K562 (cell line): Measurements from ENCODE around the gene LRCH1. TPM values are rescaled to one million over a fixed set of nuclear protein-coding genes. Genes with fewer than 3 reads are reported as not detected.

Source experiments
- ATAC-seq: fragments of 200-7000 bp; cut with Tn5 transposase; 3 replicates; pipeline ENCODE4 v1.9.1; 2020; ENCODE audit warnings: moderate library complexity
- BruUV-seq: library from RNA; stranded (reverse); fragments of 400-500 nt; replicated peaks from 2 replicates; lab custom pipeline; 2021; lab: Mats Ljungman, UMichigan
- CTCF ChIA-PET: fragments of 300-600 bp; formaldehyde crosslinking; extraction: SDS; loops from one replicate; lab custom pipeline; 2021; ENCODE audit warnings: low intra/inter-chr PET ratio; lab: Yijun Ruan, JAX
- POLR2A ChIA-PET: fragments of 300-600, 350-650 bp; sonication (Branson Sonifier 250); formaldehyde crosslinking; extraction: SDS; loops from one replicate; lab custom pipeline; 2021; ENCODE audit warnings: antibody characterized with exemption, inconsistent platforms; lab: Yijun Ruan, JAX
- DNase-seq, 4 experiments: peaks; one replicate each; pipeline versions ENCODE4 v3.0.0 to v3.0.0-alpha.2; 2011 to 2018; ENCODE audit warnings: low spot score in 3 of 4, mixed read lengths in 3 of 4; ENCODE audit errors: extremely low read depth in 1 of 4
- FAIRE-seq: peaks from 2 replicates; lab custom pipeline; 2011; peaks lifted over from hg19 to GRCh38; lab: Jason Lieb, UNC
- H2AFZ ChIP-seq: 2 replicates; pipeline ENCODE4 v1.6.0; 2011; ENCODE audit warnings: low read depth, low read length, control low read depth, inconsistent platforms
- H3K27ac ChIP-seq: fragments of 200-600 bp; 3 replicates; pipeline ENCODE4 v1.8.0; 2011; ENCODE audit warnings: low read depth, mild to moderate bottlenecking, control low read depth, inconsistent platforms, low read length, moderate library complexity, mixed read lengths; ENCODE audit errors: extremely low read depth
- H3K27me3 ChIP-seq, 2 experiments: fragments of 300-600 bp in 1 of 2; 2 replicates in 1 of 2; 3 replicates in 1 of 2; pipeline versions ENCODE4 v1.6.0 to v1.8.0; 2011; ENCODE audit warnings: inconsistent platforms in 2 of 2, low read length in 2 of 2, mild to moderate bottlenecking in 1 of 2, mixed read lengths in 1 of 2, moderate library complexity in 1 of 2; ENCODE audit not compliant: control insufficient read depth in 2 of 2, insufficient read depth in 2 of 2
- H3K36me3 ChIP-seq: fragments of 300-600 bp; 3 replicates; pipeline ENCODE4 v1.8.0; 2011; ENCODE audit warnings: mild to moderate bottlenecking, low read length, inconsistent platforms; ENCODE audit not compliant: control insufficient read depth, insufficient read depth
- H3K4me1 ChIP-seq, 2 experiments: fragments of 200-600 bp in 1 of 2; replicated peaks in 1 of 2; 2 replicates in 1 of 2; 3 replicates in 1 of 2; pipeline versions ENCODE4 v1.5.1 to v1.8.0; 2011; ENCODE audit warnings: inconsistent platforms in 2 of 2, low read length in 2 of 2, mild to moderate bottlenecking in 1 of 2, mixed read lengths in 1 of 2, moderate library complexity in 1 of 2; ENCODE audit not compliant: control insufficient read depth in 2 of 2, insufficient read depth in 2 of 2
- H3K4me2 ChIP-seq: 2 replicates; pipeline ENCODE4 v1.6.1; 2011; ENCODE audit warnings: low read length, control low read depth, inconsistent platforms, mixed read lengths; ENCODE audit not compliant: insufficient read depth
- H3K4me3 ChIP-seq: fragments of 200-600 bp; sonication (generic), shearing (Covaris generic); 2 replicates; pipeline ENCODE4 v1.5.1; 2016; ENCODE audit warnings: control low read depth, inconsistent platforms
- H3K79me2 ChIP-seq: fragments of 200-600 bp; 3 replicates; pipeline ENCODE4 v1.8.0; 2011; ENCODE audit warnings: low read length, inconsistent platforms; ENCODE audit not compliant: control insufficient read depth, insufficient read depth
- H3K9ac ChIP-seq, 2 experiments: 2 replicates each; pipeline versions ENCODE4 v1.6.0 to v1.6.1; 2011; ENCODE audit warnings: low read depth in 2 of 2, low read length in 2 of 2, control low read depth in 1 of 2, inconsistent platforms in 1 of 2, mild to moderate bottlenecking in 1 of 2, mixed read lengths in 1 of 2; ENCODE audit not compliant: insufficient read depth in 1 of 2
- H3K9me1 ChIP-seq: one replicate; pipeline ENCODE4 v1.6.0; 2011; ENCODE audit warnings: inconsistent platforms, mild to moderate bottlenecking, low read length, moderate library complexity; ENCODE audit not compliant: control insufficient read depth, insufficient read depth
- H3K9me3 ChIP-seq: replicated peaks from 2 replicates; pipeline ENCODE4 v1.5.1; 2011; ENCODE audit warnings: low read depth, low read length, inconsistent platforms; ENCODE audit not compliant: control insufficient read depth, insufficient read depth
- H4K20me1 ChIP-seq: replicated peaks from 2 replicates; pipeline ENCODE4 v1.6.1; 2011; ENCODE audit warnings: low read length, inconsistent platforms, mixed read lengths; ENCODE audit not compliant: control insufficient read depth, insufficient read depth
- ESRRA ChIP-seq: fragments of 450-650 bp; IDR thresholded peaks from 2 replicates; pipeline ENCODE4 v1.6.1; 2014; ENCODE audit warnings: low read depth, mild to moderate bottlenecking, moderate library complexity, borderline replicate concordance
- ETV1 ChIP-seq: fragments of 450-650 bp; conservative IDR thresholded peaks from 2 replicates; pipeline ENCODE4 v1.6.1; 2016; ENCODE audit warnings: missing genetic modification characterization, control low read depth, low read depth, missing compliant biosample characterization
- MCM7 ChIP-seq, 2 experiments: fragments of 450-650 bp; IDR thresholded peaks; 2 replicates each; pipeline ENCODE4 v1.6.1; 2016 to 2018
- RBM25 ChIP-seq: fragments of 200-400 bp; formaldehyde crosslinking; IDR thresholded peaks from 2 replicates; pipeline ENCODE4 v1.6.1; 2018; ENCODE audit warnings: low read length, low read depth, moderate library complexity; ENCODE audit not compliant: severe bottlenecking
- RFX7 ChIP-seq: fragments of 250-450 bp; sonication (Bioruptor Pico); IDR thresholded peaks from 2 replicates; pipeline ENCODE4 v1.5.1; 2021; ENCODE audit warnings: mild to moderate bottlenecking
- THRAP3 ChIP-seq: fragments of 450-650 bp; IDR thresholded peaks from 2 replicates; pipeline ENCODE4 v1.6.1; 2016; ENCODE audit warnings: mild to moderate bottlenecking, inconsistent platforms, borderline replicate concordance
- WGBS: fragments of 100-300 bp; shearing (Covaris generic); methylation state at CpG from one replicate; pipeline ENCODE4 v1.1.6; 2016; ENCODE audit warnings: low coverage, mixed read lengths; ENCODE audit not compliant: insufficient coverage; ENCODE audit errors: missing lambda C conversion rate; 5-methylcytosine and 5-hydroxymethylcytosine counted together
- in situ Hi-C: fragments of 300-500 bp; cut with MboI; formaldehyde crosslinking; loops from 4 replicates; pipeline ENCODE4 v1.15.0; 2018; ENCODE audit warnings: inconsistent platforms, mixed read lengths
- intact Hi-C: fragments of 100-400 bp; cut with micrococcal nuclease; formaldehyde crosslinking; loops from 2 replicates; pipeline ENCODE4 v1.14.2; 2022
- polyA plus RNA-seq, 8 experiments: library from polyadenylated mRNA; depleted of rRNA in 4 of 8; stranded (reverse) in 5 of 8; unstranded in 3 of 8; fragments of >200 nt; fragmentation: Nextera tagmentation in 2 of 8; fragmentation: Illumina TruSeq in 1 of 8; extraction: Ambion mirVana in 2 of 8; extraction: Trizol in 1 of 8; gene quantifications; 2 replicates each; pipeline versions ENCODE4 v1.2.1 to v1.2.3, GENCODE V29; 2011 to 2014; ENCODE audit warnings: inconsistent platforms in 1 of 8, missing spikeins in 1 of 8
- total RNA-seq, 7 experiments: library from RNA; depleted of rRNA in 6 of 7; stranded (reverse); fragments of >200 nt in 6 of 7; fragmentation: Illumina TruSeq in 2 of 7; extraction: Trizol in 2 of 7; gene quantifications; 2 replicates each; pipeline versions ENCODE4 v1.2.1 to v1.2.3, GENCODE V29; 2011 to 2021; ENCODE audit warnings: low replicate concordance in 1 of 7

The LRCH1 gene
- total and polyA plus RNA-seq, 9 of the 15 experiments (the other 6 are each of a cell fraction or from before 2014, with no cell fraction given): 1.1 to 6.8 (median 3.7) TPM

DNA sequence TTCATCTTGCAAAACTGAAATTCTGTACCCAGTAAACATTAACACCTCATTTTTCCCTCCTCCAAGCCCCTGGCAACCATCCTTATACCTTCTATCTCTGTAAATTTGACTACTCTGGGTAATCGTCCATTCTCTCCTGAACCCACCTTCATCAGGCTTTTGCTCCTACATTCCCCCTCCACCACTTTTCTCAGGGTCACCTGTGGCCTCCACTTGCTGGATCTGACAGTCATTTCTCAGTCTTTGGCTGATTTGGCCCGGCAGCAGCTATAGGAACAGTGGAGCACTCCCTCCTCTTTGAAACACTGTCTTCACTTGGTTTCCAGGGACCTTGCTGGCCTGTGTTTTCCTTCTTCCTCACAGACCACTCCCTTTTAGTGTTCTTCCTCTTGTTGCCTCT lies 83.5 kb downstream of the LRCH1 start:
- TF ChIP-seq RFX7 (CRISPR knock-in tag): no peak
- TF ChIP-seq ESRRA: no peak
- TF ChIP-seq, all 486 proteins: peak for 0
- intact Hi-C loops: no loop called here
- no peak for ATAC-seq

DNA sequence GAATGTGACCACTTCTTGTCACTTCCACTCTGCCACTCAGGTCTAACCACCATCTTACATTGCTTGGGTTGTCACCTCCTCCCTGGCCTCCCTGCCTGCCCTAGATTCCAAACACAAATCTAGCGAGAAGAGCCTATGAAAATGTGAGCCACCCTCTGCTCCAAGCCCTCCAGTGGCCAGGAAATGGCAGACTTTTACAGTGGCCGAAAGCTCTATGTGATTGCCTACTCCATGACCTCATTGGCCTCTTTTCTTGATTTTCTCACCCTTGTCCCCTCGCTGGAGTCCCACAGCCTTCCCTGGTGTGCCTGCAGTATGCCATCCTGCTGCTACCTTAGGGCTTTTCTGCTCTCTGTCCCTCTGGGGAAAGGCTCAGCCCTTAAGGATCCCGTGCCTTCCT lies 84.2 kb downstream of the LRCH1 start:
- Histone ChIP-seq H3K79me2 (peaks cover 2% of the 10 kb centered on the region; the same call in 2 of the 3 replicates), H3K9me1 (no peaks in the 10 kb centered on the region), H3K9me3 (no peaks in the 10 kb centered on the region), H3K36me3 (no peaks in the 10 kb centered on the region), H2AFZ (no peak overlapping the region), H3K4me3 (no peak overlapping the region), H3K27ac (no peak overlapping the region), H3K4me1 (peaks cover 0 to 6% of the 10 kb centered on the region in 2 experiments; a peak in 3 of 5 replicates), H3K27me3 (no peaks in the 10 kb centered on the region), H3K9ac (no peak overlapping the region), H3K4me2 (no peak overlapping the region), H4K20me1 (peaks cover 18% of the 10 kb centered on the region)
- no TSS peak for BruUV-seq
- no peak for DNase-seq
- in situ Hi-C loops: no loop called here
- ChIA-PET POLR2A (no interaction called here), CTCF (no interaction called here)
- FAIRE-seq: no peak
- 0 out of 3 replicates have a peak, but pooled peaks have one; percentile 29 for ATAC-seq
- 61% methylated on average over 3 of the region's 4 CpGs for WGBS
- intact Hi-C loops: no loop called here
- no peak for TF ChIP-seq MCM7 (IDR thresholded peaks at IDR 0.05)
- no peak for TF ChIP-seq RBM25
- no peak for TF ChIP-seq THRAP3
- no peak for TF ChIP-seq ETV1 (tag)

More for the DNA sequence above, 83.5 kb downstream of the LRCH1 start:
- BruUV-seq: no TSS peak
- no peaks in the 10 kb centered on the region for H3K9me1 ChIP-seq
- DNase-seq (no peak), FAIRE-seq (no peak)
- CTCF ChIA-PET: no interaction called here
- H3K4me3 ChIP-seq: no peak overlapping the region
- H3K4me2 ChIP-seq: no peak overlapping the region
- no peak overlapping the region for H2AFZ ChIP-seq
- no peaks in the 10 kb centered on the region for H3K9me3 ChIP-seq
- POLR2A ChIA-PET: no interaction called here
- H3K79me2 ChIP-seq: no peaks in the 10 kb centered on the region
- no peaks in the 10 kb centered on the region for H3K36me3 ChIP-seq
- H3K27ac ChIP-seq: no peak overlapping the region
- 8% methylated on average over 2 of the region's 2 CpGs for WGBS
- H3K4me1 ChIP-seq: peaks cover 0 to 1% of the 10 kb centered on the region in 2 experiments; a peak in 3 of 5 replicates
- in situ Hi-C loops: no loop called here
- peaks cover 13% of the 10 kb centered on the region; the same call in 1 of the 2 replicates for H4K20me1 ChIP-seq
- no peak overlapping the region for H3K9ac ChIP-seq
- no peaks in the 10 kb centered on the region for H3K27me3 ChIP-seq
